Measurements from ENCODE around the gene CDKAL1.
A peak's percentile ranks its signal among the peaks of the same experiment; 100 is the strongest.

CDKAL1 gene

DNA sequence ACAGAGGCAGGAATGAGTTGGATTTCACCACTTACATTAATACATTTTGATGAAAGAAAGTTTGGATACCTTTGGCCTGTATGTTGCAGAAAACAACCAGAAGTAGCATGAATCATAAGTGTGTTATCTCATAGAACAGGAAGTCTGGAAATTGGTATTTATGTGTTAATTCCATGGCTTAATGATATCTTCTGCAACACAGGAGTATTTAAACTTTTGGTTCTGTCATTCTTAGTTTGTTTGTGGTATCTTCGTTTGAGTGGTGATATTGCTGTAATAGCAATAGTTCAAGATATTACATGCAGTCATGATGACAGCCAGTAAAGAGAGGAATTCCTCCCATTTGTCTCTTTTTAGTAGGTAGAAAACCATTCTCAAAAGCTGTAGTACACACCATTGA, 177.3 kb downstream of the CDKAL1 start:
- H3K4me3 ChIP-seq (replicated peaks; ENCODE audit: low read depth, low read length) = no peak overlapping the region
- peak; percentile 52 for DNase-seq (ENCODE audit: low read depth)
- TF ChIP-seq, protein P1, sequence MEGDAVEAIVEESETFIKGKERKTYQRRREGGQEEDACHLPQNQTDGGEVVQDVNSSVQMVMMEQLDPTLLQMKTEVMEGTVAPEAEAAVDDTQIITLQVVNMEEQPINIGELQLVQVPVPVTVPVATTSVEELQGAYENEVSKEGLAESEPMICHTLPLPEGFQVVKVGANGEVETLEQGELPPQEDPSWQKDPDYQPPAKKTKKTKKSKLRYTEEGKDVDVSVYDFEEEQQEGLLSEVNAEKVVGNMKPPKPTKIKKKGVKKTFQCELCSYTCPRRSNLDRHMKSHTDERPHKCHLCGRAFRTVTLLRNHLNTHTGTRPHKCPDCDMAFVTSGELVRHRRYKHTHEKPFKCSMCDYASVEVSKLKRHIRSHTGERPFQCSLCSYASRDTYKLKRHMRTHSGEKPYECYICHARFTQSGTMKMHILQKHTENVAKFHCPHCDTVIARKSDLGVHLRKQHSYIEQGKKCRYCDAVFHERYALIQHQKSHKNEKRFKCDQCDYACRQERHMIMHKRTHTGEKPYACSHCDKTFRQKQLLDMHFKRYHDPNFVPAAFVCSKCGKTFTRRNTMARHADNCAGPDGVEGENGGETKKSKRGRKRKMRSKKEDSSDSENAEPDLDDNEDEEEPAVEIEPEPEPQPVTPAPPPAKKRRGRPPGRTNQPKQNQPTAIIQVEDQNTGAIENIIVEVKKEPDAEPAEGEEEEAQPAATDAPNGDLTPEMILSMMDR (IDR thresholded peaks at IDR 0.05; ENCODE audit: low read length, missing control alignments) = no peak

DNA sequence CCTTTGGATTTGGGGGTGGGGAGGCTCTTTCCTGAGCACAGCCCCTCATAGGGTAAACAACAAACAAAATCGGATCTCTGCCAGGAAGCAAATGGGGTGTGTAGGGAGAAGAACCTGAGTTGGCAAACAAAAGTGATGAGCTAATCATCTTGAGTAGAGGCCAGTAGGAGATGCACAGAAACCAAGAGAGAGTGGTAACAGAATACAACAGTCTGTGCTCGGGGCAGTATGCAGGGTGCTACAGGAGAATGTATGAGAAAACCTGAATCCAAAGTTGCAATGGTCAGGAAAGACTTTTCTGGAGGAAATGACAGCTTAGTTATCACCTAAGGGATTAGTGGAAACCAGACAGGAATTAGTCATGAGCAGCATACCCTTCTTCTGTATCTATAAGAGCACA, 177.8 kb downstream of the CDKAL1 start:
- DNase-seq (ENCODE audit: low read depth) = peak; percentile 29
- TF ChIP-seq, protein P1 (IDR thresholded peaks at IDR 0.05; ENCODE audit: low read length, missing control alignments) = no peak
- no peak overlapping the region for H3K4me3 ChIP-seq (replicated peaks; ENCODE audit: low read depth, low read length)

DNA sequence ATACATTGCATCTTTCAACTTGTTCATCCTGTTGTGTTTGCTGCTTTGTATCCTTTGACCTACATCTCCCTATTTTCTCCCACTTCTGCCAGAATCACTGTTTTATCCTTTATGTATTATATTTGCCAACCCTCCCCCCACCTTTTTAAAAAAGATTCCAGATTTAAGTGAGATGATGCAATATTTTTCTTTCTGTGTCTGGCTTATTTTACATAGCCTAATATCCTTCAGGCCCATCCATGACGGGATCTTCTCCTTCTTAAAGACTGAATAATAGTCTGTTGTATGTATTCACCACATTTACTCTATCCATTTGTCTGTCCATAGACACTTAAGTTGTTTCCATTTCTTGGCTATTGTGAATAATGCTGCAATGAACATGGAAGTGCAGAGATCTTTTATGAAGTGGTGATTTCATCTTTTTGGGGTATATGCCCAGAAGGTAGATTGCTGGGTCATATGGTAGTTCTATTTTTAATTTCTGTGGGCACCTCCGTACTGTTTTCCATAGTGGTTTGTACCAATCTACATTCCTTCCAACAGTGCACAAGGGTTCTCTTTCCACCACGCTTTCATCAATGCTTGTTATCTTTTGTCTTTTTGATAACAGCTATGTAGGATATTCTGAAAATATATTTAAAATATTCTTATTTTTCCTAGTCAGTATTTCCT, 181.0 kb downstream of the CDKAL1 start:
- TF ChIP-seq, protein P1 (IDR thresholded peaks at IDR 0.05; ENCODE audit: low read length, missing control alignments) = no peak
- DNase-seq (ENCODE audit: low read depth) = no peak
- H3K4me3 ChIP-seq (replicated peaks; ENCODE audit: low read depth, low read length) = no peak overlapping the region

DNA sequence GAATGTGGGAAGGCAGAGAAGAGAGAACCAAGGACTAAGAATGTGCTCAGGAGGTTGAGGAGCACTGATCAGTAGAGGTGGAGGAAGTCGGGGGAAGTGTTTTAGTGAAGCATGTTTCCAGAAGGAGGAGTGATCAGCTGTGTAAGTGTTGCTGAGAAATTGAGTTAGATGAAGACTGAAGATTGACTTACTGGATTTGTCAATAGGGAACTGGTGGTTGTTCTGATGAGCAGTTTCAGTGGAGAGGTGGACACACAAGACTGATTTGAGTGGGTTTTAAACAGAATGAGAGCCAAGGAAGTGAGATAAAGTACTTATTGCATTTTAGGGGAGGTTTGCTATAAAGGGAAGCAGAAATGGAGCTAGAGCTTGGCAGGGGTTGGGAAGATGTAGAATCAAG, 182.6 kb downstream of the CDKAL1 start:
- no peak overlapping the region for H3K4me3 ChIP-seq (replicated peaks; ENCODE audit: low read depth, low read length)
- TF ChIP-seq, protein P1 (IDR thresholded peaks at IDR 0.05; ENCODE audit: low read length, missing control alignments) = no peak
- DNase-seq (ENCODE audit: low read depth) = no peak

DNA sequence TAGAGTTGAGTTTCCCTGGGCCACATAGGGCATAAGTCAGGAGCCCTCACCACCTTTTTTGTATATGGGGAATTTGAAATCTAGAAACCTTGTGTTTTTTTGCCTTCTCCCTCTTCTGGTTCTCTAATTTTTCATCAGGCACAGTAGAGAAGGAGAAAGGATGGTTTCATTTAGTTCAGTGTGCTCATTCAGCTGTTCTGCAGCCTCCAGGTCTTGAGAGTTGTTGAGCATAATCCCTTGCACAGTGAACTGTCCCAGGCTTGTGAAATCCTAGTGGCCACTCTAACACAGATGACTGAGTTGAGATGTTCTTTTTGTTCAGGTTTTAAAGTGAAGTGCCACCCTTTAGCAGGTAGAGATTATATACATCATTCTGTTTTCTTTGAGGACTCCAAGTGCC, 183.5 kb downstream of the CDKAL1 start:
- no peak overlapping the region for H3K4me3 ChIP-seq (replicated peaks; ENCODE audit: low read depth, low read length)
- TF ChIP-seq, protein P1 (IDR thresholded peaks at IDR 0.05; ENCODE audit: low read length, missing control alignments) = no peak
- no peak for DNase-seq (ENCODE audit: low read depth)

DNA sequence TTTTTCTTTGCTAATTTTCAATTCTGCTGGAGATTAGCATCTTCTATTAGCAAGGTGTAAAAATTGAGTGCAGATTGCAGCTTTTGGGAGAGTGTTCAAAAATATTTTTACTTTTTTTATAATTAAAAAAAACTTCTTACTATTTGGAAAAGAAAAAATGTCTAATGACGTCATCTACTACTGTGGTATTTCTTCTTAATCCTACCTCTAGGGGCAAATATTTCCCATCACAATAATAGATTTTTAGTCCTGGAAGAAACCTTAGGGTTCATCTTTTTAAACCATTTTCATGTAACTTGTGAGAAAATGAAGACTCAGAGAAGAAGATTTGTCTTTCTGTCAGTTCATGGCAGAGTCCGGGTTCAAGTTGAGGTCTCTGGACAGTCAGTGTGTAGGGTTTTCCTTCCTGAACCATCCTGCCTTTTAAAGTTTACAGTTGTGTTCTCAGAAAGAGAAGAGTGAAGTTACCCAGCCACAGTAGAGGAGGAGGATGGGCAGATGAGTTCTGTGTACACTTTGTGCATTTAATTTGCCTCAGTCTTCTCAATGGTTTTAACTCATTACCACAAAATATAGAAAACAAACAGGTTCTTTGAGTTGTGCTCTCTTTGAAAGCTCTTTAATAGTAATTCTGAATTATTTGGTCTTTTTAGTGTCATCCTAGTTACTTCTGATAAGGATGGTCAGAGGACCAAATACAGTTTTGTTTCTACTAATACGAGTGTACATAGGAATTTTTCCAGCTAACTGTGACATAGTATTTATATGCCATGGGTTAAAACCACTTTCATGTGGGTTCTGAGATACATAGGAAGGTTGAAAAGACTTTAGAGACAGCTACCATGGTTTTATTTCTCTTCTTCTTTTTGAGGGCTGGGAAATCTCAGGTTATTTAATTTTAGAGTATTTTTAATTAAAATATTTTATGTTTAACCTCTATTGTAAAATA, 184.7 kb downstream of the CDKAL1 start:
- H3K4me3 ChIP-seq (replicated peaks; ENCODE audit: low read depth, low read length) = no peak overlapping the region
- TF ChIP-seq, protein P1 (IDR thresholded peaks at IDR 0.05; ENCODE audit: low read length, missing control alignments) = peak; percentile 3
- no peak for DNase-seq (ENCODE audit: low read depth)
